Anterior cingulate cortex (tissue), 58 donors: Measurements from ENCODE around the gene RRAGC.

ENCODE experiments used
- DNase-seq, 58 donors: peaks; one replicate each; lab custom pipeline; 2025; lab: John Stamatoyannopoulos, UW

Gene RRAGC

GRCh38 chr1:38788341-38789336 is 70.9 kb downstream of the RRAGC start:
- DNase-seq, result no peak
